HG02884 (cell line): Measurements from ENCODE around the gene CALN1.
"Not testable (repeated sequence)": the region's sequence is repeated elsewhere in the genome, so short reads cannot be mapped to it uniquely, and the experiment has no call there.

Experiments used
- ATAC-seq: cut with Tn5 transposase; IDR thresholded peaks from one replicate; pipeline ENCODE4 v1.9.1; 2021; ENCODE audit warnings: mild to moderate bottlenecking, moderate library complexity; ENCODE audit not compliant: unreplicated experiment

The CALN1 gene

DNA sequence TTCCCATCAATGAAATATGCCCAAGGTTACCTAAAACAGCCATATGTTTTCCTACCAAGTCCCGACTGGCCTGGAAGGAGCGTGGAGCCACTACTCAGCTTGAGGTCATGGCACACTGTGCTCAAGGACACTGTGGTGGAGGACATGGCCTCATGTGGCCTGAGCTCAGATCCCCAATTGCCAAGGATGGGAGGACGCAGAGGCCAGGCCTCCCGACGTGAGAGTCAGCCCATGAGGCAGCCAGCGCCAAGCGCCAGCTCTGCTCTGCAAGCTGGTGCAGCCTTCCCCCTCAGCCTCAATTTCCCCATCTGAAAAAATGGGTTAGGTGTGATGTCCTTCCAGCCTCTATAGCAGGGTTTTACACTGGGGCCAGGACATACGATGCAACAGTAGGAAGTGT lies 302.6 kb downstream of the CALN1 start:
- no peak for ATAC-seq

GRCh38 chr7:72106405-72106804 lies 305.7 kb downstream of the CALN1 start:
- ATAC-seq, result no peak

GRCh38 chr7:72101444-72101843 lies 310.7 kb downstream of the CALN1 start:
- no peak for ATAC-seq

- ATAC-seq, result no peak
Measured at GRCh38 chr7:72099784-72100183, 312.4 kb downstream of the CALN1 start.

GRCh38 chr7:72098807-72099580 lies 313.1 kb downstream of the CALN1 start:
- no peak for ATAC-seq

DNA sequence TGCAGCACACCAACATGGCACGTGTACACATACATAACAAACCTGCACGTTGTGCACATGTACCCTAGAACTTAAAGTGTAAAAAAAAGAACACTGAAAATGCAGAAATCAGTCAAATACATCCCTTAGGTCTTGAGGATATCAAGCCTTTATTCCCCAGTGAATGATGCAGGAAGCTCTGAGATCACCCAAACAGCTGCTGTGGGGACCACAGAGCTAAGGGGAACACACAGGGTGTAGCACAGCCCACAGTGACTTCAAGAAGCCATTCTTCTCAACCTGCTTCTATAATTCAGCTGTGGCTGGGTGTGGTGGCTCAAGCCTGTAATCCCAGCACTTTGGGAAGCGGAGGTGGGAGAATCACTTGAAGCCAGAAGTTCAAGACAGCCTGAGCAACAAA lies 314.9 kb downstream of the CALN1 start:
- no peak for ATAC-seq

DNA sequence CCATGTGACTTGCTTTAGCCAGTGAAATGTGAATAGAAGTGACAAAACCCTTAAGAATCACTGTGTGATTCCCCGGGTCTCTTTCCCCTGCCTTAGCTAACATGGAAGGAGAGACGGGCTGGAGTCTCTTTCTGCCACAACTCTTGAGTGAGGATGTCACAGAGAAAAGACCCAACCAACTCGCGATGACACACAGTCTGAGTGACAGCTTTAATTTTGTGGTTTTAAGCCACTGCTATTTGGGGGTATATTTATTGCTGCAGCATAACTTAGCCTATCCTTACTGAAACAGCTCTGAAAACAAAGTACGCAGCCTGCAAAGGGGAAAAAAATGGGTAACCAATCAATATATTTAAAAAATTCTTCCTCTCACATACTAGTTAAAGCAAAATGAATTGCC lies 319.4 kb downstream of the CALN1 start:
- ATAC-seq, result no peak

DNA sequence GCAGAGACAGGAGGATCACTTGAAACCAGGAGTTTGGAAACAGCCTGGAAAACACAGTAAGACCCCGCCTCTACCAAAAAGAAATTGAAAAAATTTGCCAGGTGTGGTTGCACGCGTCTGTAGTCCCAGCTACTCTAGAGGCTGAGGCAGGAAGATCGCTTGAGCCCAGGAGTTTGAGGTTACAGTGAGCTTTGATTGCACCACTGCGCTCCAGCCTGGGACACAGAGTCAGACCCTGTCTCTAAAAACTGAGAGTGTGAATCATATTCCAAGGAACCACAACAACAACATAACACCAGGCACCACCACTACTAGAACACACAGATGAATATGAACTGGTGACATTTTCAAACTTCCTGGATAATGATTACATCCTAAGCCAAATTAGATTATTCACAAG lies 324.2 kb downstream of the CALN1 start:
- ATAC-seq, result no peak

GRCh38 chr7:72080865-72081510 lies 331.1 kb downstream of the CALN1 start:
- ATAC-seq, result no peak

DNA sequence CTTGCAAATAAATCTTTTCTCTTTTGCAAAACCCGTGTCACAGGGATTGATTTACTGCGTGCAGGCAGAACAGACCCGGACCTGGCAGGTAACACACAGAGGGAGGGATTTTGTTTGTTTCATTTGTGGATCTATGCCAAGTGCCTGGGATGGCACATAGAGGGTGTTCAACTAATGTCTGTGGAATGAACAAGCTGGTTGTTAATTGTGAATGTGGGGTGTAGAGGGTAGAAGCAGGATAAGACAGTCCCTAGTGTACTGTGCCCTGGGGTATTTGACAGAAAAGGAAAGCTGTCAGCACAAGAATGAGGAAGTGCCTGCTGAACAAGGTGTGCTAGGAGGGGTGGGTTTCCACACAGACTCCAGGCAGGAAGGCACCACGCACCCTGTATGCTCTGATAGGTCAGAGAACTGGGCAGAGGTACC lies 331.8 kb downstream of the CALN1 start:
- ATAC-seq, result no peak

GRCh38 chr7:72078856-72079255 lies 333.3 kb downstream of the CALN1 start:
- no peak for ATAC-seq

DNA sequence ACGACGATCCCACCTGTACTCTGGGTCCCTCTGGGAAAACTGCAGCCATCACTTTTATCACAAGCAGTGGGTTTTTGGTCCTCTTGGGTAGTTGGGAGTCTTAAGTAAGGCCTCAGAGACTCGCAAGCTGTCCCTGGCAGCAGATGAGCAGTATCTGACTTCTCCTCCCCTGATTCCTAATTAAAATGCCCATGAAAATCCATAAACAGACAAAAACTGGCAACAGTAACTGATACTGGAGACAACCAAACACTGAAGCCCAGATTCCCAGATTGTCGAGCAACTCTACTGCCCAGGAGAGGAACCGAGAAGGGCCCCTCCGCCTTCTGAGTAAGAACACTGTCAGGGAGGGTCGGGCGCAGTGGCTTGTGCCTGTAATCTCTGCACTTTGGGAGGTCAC lies 333.8 kb downstream of the CALN1 start:
- ATAC-seq, result no peak

- ATAC-seq, result no peak
Measured at GRCh38 chr7:72077786-72078185, 334.4 kb downstream of the CALN1 start.

GRCh38 chr7:72072901-72073300 lies 339.2 kb downstream of the CALN1 start:
- no peak for ATAC-seq

GRCh38 chr7:72069263-72069662 lies 342.9 kb downstream of the CALN1 start:
- ATAC-seq, result no peak

DNA sequence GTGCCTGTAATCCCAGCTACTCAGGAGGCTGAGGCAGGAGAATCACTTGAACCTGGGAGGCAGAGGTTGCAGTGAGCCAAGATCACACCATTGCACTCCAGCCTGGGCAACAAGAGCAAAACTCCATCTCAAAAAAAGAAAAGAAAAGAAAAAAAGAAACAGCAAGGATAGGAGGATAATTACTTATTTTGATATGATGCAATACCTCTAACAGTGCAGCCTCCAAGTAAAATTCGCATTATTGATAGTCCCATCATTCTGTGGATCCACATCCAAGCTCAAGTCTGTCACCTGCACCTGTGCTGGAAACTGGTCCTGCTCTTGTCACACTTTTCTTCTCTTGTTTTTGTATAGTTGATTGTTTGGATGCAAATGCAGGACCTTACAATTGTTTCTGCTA lies 346.4 kb downstream of the CALN1 start:
- not testable (repeated sequence) for ATAC-seq

GRCh38 chr7:72064916-72065315 lies 347.2 kb downstream of the CALN1 start:
- ATAC-seq, result no peak

DNA sequence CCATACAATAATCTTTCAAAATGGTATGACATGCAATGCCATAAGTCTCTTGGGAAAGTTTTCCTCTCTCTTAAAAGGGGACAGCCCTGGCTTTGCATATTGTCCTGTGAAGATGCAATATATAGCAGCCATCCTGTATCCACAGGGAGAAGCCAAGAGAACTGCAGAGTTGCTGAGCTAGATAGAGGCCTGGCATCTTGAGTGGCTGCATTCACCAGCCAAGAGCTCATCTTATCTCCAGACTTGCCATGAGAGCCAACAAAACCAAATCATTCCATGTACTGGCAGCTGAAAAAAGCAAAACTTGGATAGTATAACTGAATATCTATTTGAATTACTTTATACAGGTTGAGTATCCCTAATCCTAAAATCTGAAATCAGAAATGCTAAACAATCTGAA lies 348.8 kb downstream of the CALN1 start:
- no peak for ATAC-seq

- ATAC-seq, result no peak
Measured at GRCh38 chr7:72062666-72063065, 349.5 kb downstream of the CALN1 start.

- no peak for ATAC-seq
Measured at GRCh38 chr7:72059925-72060324, 352.2 kb downstream of the CALN1 start.

DNA sequence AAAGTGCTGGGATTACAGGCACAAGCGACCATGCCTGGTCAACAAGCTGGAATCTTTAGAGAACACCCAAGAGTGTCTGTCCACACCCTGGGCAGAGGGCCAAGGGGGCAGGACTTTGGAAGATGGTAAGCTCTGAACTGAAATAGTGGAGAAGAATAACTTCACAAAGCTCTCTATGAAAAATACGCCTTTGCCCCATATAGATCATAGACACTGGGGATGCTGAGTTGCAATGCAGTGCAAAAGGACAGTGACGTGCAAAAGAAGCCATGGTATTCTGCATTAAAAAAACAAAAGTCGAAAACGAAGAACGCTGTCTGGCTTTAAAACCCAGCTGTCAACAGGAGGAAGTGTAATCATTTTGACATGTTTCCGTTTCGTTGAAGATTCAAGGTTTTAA lies 353.6 kb downstream of the CALN1 start:
- no peak for ATAC-seq

DNA sequence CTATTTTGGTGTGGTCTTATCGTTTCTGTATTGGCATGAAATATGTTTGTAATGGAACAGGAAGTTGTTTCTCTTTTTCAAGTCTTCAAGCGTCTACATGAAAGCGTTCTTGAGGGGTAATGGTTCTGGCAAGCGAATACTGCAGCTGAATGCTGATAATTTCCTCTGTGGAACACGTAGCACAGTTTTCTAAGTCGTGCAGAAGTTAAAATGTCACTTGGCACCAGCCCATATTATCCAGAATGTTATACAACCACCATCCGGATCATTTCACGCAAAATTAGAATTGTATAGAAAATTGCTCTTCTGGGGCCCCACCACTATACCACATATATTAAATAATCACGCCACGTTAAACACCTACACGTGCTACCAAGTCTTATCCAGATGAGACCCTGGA lies 354.3 kb downstream of the CALN1 start:
- no peak for ATAC-seq

DNA sequence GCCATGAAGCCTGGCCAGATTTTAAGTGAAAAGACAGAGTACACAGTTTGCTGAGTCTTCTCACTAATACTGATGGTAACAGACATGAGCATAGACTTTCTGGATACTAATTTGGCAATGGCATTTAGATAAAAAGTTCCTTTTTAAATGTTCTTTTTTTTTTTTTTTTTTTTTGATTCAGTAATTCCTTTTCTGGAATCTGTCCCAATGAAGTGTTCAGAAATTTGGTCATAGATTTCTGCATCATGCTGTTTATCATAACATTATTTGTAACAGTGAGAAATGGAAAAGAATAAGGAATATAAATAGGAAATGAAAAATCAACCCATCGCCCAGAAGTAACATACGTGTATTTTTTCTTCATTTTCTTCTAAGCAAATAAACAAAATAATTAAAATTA lies 354.9 kb downstream of the CALN1 start:
- ATAC-seq, result no peak
